Ishikawa (cell line): ENCODE data around the gene MTRR.

Experiments used
- CEBPB ChIP-seq: IDR thresholded peaks from 2 replicates; pipeline ENCODE4 v1.6.1; 2012
- CREB1 ChIP-seq: IDR thresholded peaks from 2 replicates; pipeline ENCODE4 v1.6.1; 2012; ENCODE audit warnings: low read depth
- EGR1 ChIP-seq: IDR thresholded peaks from 2 replicates; pipeline ENCODE4 v1.6.1; 2012
- EP300 ChIP-seq: IDR thresholded peaks from 2 replicates; pipeline ENCODE4 v1.6.1; 2012; ENCODE audit warnings: borderline replicate concordance
- FOXM1 ChIP-seq: IDR thresholded peaks from 2 replicates; pipeline ENCODE4 v1.6.1; 2012; ENCODE audit warnings: low read depth, borderline replicate concordance
- MAX ChIP-seq: IDR thresholded peaks from 2 replicates; pipeline ENCODE4 v1.6.1; 2012
- NFIC ChIP-seq: IDR thresholded peaks from 2 replicates; pipeline ENCODE4 v1.6.1; 2012
- RAD21 ChIP-seq: IDR thresholded peaks from 2 replicates; pipeline ENCODE4 v1.6.1; 2012; ENCODE audit warnings: low read depth
- REST ChIP-seq: IDR thresholded peaks from 2 replicates; pipeline ENCODE4 v1.6.1; 2012; ENCODE audit warnings: low read depth, mild to moderate bottlenecking
- TAF1 ChIP-seq: IDR thresholded peaks from 2 replicates; pipeline ENCODE4 v1.6.1; 2012; ENCODE audit warnings: low read depth, mild to moderate bottlenecking
- TCF12 ChIP-seq: IDR thresholded peaks from 2 replicates; pipeline ENCODE4 v1.6.1; 2012; ENCODE audit warnings: low read depth
- TEAD4 ChIP-seq: IDR thresholded peaks from 2 replicates; pipeline ENCODE4 v1.6.1; 2012
- USF1 ChIP-seq: IDR thresholded peaks from 2 replicates; pipeline ENCODE4 v1.6.1; 2012
- YY1 ChIP-seq: IDR thresholded peaks from 2 replicates; pipeline ENCODE4 v1.6.1; 2012; ENCODE audit warnings: low read depth
- ZBTB7A ChIP-seq: IDR thresholded peaks from 2 replicates; pipeline ENCODE4 v1.6.1; 2012; ENCODE audit warnings: low read depth

Gene MTRR

GRCh38 chr5:7867260-7867659, 1.7 kb upstream of the MTRR start:
- TF ChIP-seq USF1 = no peak
- TF ChIP-seq TCF12 = no peak
- TF ChIP-seq TAF1 = no peak
- TF ChIP-seq EP300 = no peak
- TF ChIP-seq EGR1 = no peak
- TF ChIP-seq MAX = no peak
- no peak for TF ChIP-seq REST
- no peak for TF ChIP-seq CEBPB
- no peak for TF ChIP-seq TEAD4
- TF ChIP-seq ZBTB7A = no peak
- TF ChIP-seq FOXM1 = no peak
- TF ChIP-seq RAD21 = no peak
- no peak for TF ChIP-seq NFIC
- no peak for TF ChIP-seq CREB1
- no peak for TF ChIP-seq YY1

GRCh38 chr5:7868427-7868772, 548 bp upstream of the MTRR start:
- no peak for TF ChIP-seq REST
- TF ChIP-seq FOXM1 = no peak
- TF ChIP-seq EGR1 = no peak
- no peak for TF ChIP-seq TEAD4
- TF ChIP-seq CREB1 = no peak
- no peak for TF ChIP-seq TCF12
- TF ChIP-seq MAX = no peak
- TF ChIP-seq CEBPB = no peak
- TF ChIP-seq RAD21 = no peak
- TF ChIP-seq USF1 = no peak
- TF ChIP-seq YY1 = no peak
- no peak for TF ChIP-seq ZBTB7A
- TF ChIP-seq NFIC = no peak
- TF ChIP-seq TAF1 = no peak
- no peak for TF ChIP-seq EP300

GRCh38 chr5:7869474-7870136, 657 bp downstream of the MTRR start:
- no peak for TF ChIP-seq USF1
- no peak for TF ChIP-seq REST
- no peak for TF ChIP-seq TAF1
- no peak for TF ChIP-seq RAD21
- no peak for TF ChIP-seq TCF12
- TF ChIP-seq TEAD4 = no peak
- TF ChIP-seq CEBPB = no peak
- no peak for TF ChIP-seq ZBTB7A

- no peak for TF ChIP-seq EP300
These were observed 2.7 kb downstream of the MTRR start for GRCh38 chr5:7871653-7872052.
